GM11168 (cell line): Measurements from ENCODE around the gene DPM1.

Experiments used
- in situ Hi-C: fragments of 300-500 bp; cut with MboI; formaldehyde crosslinking; loops from one replicate; pipeline ENCODE4 v1.12.0; 2022; ENCODE audit warnings: low sequenced_read_pairs; ENCODE audit not compliant: unreplicated experiment

DPM1 gene

GRCh38 chr20:50932691-50933280 lies 25.5 kb downstream of the DPM1 start:
- in situ Hi-C loops: loop anchor here (10.0 kb wide), 1 partner anchor 118 kb away; no protein-coding TSS in a partner anchor

GRCh38 chr20:50932016-50932485 lies 26.3 kb downstream of the DPM1 start:
- in situ Hi-C loops: loop anchor here (10.0 kb wide), 1 partner anchor 117 kb away; no protein-coding TSS in a partner anchor

- in situ Hi-C loops: loop anchor here (10.0 kb wide), 1 partner anchor 117 kb away; no protein-coding TSS in a partner anchor
Observed at GRCh38 chr20:50931306-50932015, 26.9 kb downstream of the DPM1 start, which contains the start of gene ADNP. ADNP (minus strand) TSS chr20:50931437; CDS start chr20:50903996, 27,441 bp downstream.

- in situ Hi-C loops: loop anchor here (10.0 kb wide), 1 partner anchor 116 kb away; no protein-coding TSS in a partner anchor
Observed at GRCh38 chr20:50930976-50931305, 27.4 kb downstream of the DPM1 start.

GRCh38 chr20:50930139-50930975 lies 28.0 kb downstream of the DPM1 start:
- in situ Hi-C loops: loop anchor here (10.0 kb wide), 1 partner anchor 116 kb away; no protein-coding TSS in a partner anchor

- in situ Hi-C loops: loop anchor here (10.0 kb wide), 1 partner anchor 115 kb away; no protein-coding TSS in a partner anchor
Observed at GRCh38 chr20:50929299-50930138, 28.8 kb downstream of the DPM1 start.

GRCh38 chr20:50928469-50928868 lies 29.9 kb downstream of the DPM1 start:
- in situ Hi-C loops: no loop called here

GRCh38 chr20:50926530-50926929 lies 31.8 kb downstream of the DPM1 start:
- in situ Hi-C loops: no loop called here

- in situ Hi-C loops: no loop called here
Observed at GRCh38 chr20:50924261-50924920, 33.9 kb downstream of the DPM1 start.

GRCh38 chr20:50921803-50922501 lies 36.4 kb downstream of the DPM1 start:
- in situ Hi-C loops: no loop called here

GRCh38 chr20:50920997-50921396 lies 37.3 kb downstream of the DPM1 start:
- in situ Hi-C loops: no loop called here

GRCh38 chr20:50919567-50919966 lies 38.8 kb downstream of the DPM1 start:
- in situ Hi-C loops: no loop called here

GRCh38 chr20:50918403-50918802 lies 39.9 kb downstream of the DPM1 start:
- in situ Hi-C loops: no loop called here

- in situ Hi-C loops: no loop called here
Observed at GRCh38 chr20:50916934-50917333, 41.4 kb downstream of the DPM1 start.

- in situ Hi-C loops: no loop called here
Observed at GRCh38 chr20:50916257-50916656, 42.1 kb downstream of the DPM1 start.

GRCh38 chr20:50915424-50915823 lies 42.9 kb downstream of the DPM1 start:
- in situ Hi-C loops: no loop called here

- in situ Hi-C loops: no loop called here
Observed at GRCh38 chr20:50913690-50914375, 44.5 kb downstream of the DPM1 start.

- in situ Hi-C loops: no loop called here
Observed at GRCh38 chr20:50911716-50912115, 46.6 kb downstream of the DPM1 start.
